Measurements from ENCODE around the gene UTS2R. TPM values are rescaled to one million over a fixed set of nuclear protein-coding genes. Genes with fewer than 3 reads are reported as not detected.

Gene UTS2R
- total RNA-seq, 1 donor from 2014 or later, result not detected

- TF ChIP-seq CTCF (conservative IDR thresholded peaks at IDR 0.05; ENCODE audit: low read depth, low read length), result no peak
- no peak overlapping the region for H3K4me3 ChIP-seq (ENCODE audit: low read depth, low read length)
Observed at GRCh38 chr17:82325286-82326180, 46.0 kb upstream of the UTS2R start.

GRCh38 chr17:82327289-82327688 lies 44.3 kb upstream of the UTS2R start:
- no peak for DNase-seq (ENCODE audit: low read depth)
- TF ChIP-seq CTCF (conservative IDR thresholded peaks at IDR 0.05; ENCODE audit: low read depth, low read length), result no peak
- no peak overlapping the region for H3K4me3 ChIP-seq (ENCODE audit: low read depth, low read length)

More at GRCh38 chr17:82325286-82326180, 46.0 kb upstream of the UTS2R start:
- DNase-seq (ENCODE audit: low read depth), result no peak

- no peak overlapping the region for H3K4me3 ChIP-seq (ENCODE audit: low read depth, low read length)
- no peak for TF ChIP-seq CTCF (conservative IDR thresholded peaks at IDR 0.05; ENCODE audit: low read depth, low read length)
- no peak for DNase-seq (ENCODE audit: low read depth)
Observed at GRCh38 chr17:82327757-82328140, 43.8 kb upstream of the UTS2R start.

- no peak for DNase-seq (ENCODE audit: low read depth)
- no peak for TF ChIP-seq CTCF (conservative IDR thresholded peaks at IDR 0.05; ENCODE audit: low read depth, low read length)
- H3K4me3 ChIP-seq (ENCODE audit: low read depth, low read length), result no peak overlapping the region
Observed at GRCh38 chr17:82328141-82328993, 43.2 kb upstream of the UTS2R start.

GRCh38 chr17:82328994-82329507 lies 42.5 kb upstream of the UTS2R start:
- no peak for TF ChIP-seq CTCF (conservative IDR thresholded peaks at IDR 0.05; ENCODE audit: low read depth, low read length)
- no peak overlapping the region for H3K4me3 ChIP-seq (ENCODE audit: low read depth, low read length)
- DNase-seq (ENCODE audit: low read depth), result no peak

GRCh38 chr17:82329683-82330321 lies 41.8 kb upstream of the UTS2R start:
- no peak overlapping the region for H3K4me3 ChIP-seq (ENCODE audit: low read depth, low read length)
- no peak for TF ChIP-seq CTCF (conservative IDR thresholded peaks at IDR 0.05; ENCODE audit: low read depth, low read length)
- DNase-seq (ENCODE audit: low read depth), result no peak

Measured in epithelial cell of proximal tubule (primary cell).